NCI-H146 (cell line): Measurements from ENCODE around the gene DNAH6.

Source experiments
- DNase-seq: peaks from one replicate; lab custom pipeline; 2025; lab: John Stamatoyannopoulos, UW

DNAH6 gene

DNA sequence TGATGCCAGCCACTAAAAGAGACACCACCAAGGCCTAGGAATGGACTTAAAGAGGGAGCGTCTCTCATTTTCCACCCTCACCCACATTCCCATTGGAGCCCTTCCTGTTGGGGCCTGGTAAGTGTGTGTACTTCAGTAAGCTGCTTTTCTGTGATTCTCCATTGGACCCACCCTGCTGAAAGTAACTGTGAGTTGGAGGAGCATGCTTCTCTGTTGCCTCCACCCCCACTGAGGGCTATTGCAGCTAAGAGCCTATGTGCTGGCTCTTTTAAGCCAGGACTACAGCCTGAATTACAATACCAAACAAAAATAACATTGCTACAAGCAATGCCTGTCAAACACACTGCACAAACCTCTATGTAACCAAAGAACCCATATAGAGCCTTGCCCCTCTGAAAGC is 283.5 kb downstream of the DNAH6 start:
- DNase-seq = no peak

DNA sequence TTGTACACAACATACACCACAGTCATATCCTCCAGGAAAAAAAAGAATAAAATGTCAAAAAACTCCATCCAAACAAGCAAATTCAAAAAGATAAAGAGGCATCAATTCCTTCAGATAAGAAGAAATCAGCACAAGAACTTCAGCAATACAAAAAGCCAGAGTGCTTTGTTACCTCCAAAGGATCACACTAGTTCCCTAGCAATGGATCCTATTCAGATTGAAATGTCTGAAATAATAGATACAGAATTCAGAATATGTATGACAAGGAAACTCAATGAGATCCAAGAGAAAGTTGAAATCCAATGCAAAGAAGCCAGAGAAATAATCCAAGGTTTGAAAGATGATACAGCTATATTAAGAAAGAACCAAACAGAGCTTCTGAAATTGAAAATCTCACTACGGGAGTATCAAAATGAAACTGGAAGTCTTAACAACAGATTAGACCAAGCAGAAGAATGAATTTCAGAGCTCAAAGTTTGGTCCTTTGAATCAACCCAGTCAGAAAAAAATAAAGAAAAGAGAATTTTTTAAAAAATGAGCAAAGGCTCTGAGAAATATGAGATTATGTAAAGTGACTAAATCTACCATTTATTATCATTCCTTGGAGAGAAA is 284.0 kb downstream of the DNAH6 start:
- DNase-seq = no peak

DNA sequence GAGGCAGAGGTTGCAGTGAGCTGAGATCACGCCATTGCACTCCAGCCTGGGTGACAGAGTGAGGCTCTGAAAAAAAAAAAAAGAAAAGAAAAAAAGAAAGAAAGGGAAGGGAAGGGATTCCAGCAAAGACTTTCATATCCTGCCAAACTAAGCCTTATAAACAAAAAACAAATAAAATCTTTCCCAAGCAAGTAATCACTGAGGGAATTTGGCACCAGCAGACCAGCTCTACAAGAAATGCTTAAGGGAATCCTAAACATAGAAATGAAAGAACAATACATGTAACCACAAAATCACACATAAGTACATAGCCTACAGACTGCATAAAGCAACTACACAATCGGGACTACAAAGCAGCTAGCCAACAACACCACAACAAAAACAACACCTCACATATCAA is 285.5 kb downstream of the DNAH6 start:
- DNase-seq = no peak

DNA sequence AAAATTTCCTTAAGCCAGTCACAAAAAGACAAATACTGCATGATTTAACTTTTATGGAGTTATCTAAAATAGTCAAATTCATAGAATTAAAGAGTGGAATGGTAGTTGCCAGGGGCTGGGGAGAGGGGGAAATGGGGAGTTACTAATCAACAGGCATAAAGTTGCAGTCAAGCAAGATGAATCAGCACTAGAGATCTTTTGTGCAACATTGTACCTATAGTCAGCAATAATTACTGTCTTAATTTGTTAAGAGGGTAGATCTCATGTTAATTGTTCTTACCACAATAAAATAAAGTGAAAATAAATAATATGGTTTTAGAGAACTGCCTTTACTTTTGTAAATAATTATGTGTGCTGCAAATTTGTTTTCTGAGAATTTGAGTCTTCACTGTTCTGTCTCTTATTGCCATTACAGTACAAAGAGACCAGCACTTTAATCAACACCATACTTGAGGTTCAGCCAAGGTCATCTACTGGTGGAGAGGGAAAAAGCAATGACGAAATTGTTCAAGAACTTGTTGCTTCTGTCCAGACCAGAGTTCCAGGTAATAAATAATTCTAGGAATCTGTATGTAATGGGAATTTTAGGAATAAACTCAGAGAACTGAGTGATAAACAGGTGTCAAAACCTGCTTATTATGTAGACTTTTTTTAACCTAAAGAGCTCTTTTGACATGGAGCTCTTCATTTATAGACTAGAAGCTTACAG is 289.1 kb downstream of the DNAH6 start:
- DNase-seq = no peak

DNA sequence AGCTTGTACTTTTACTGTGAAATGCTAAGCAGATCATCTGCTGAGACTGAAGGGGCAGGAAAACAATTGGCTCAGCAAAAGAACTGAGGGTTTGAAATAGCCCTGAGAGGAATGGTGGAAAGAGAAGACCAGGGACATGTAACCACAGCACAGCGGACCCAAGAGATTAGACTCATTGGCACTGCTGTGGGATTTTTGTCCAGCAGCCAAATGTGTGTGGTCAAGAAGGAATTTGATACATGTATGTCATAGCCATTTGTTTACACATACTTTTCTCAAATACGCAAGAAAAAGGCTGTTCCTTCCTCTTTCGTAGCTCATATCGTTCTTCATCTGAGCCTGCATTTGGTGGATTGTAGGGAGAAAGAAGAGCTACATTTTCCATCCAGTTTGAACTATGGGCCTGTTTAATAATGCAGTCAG is 290.8 kb downstream of the DNAH6 start:
- DNase-seq = no peak

DNA sequence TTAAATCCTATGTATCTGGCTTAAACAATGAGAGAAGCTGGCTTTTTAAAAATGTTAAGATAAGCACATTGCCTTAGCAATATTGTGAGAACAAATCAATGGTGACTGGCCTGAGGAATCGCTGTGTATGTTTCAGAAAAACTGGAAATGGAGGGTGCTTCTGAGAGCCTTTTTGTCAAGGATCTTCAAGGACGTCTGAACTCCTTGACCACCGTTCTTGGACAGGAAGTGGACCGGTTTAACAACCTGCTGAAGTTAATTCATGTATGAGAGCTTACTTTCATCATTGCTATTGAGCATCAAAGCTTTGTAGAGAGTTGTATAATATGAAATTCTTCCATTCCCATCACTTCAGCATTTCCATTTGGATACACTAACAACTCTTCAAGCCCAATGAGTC is 292.0 kb downstream of the DNAH6 start:
- no peak for DNase-seq

DNA sequence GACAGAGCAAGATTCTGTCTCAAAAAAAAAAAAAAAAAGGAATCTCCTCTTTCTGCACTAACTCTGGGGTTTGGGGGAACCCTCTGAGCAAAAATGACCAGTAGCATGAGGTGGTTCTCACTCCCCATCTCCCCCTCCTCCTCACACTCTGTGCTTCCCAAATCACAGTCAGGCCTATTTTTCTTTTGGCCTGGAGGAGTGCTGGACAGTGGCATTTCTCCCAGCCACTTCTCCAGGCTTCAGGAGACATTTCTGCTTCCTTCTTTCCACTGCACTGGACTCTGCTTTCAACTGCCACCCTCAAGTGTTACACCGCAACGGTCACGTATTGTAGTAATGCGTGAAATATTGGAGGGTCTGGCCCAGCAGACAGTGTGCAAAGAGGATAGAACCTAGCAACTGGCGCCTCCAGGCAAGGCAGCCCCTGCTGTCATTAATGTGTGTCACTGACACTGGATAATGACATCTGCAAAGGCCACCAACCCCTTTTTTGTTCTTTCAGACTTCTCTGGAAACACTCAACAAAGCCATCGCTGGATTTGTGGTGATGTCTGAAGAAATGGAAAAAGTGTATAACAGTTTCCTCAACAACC is 295.6 kb downstream of the DNAH6 start:
- DNase-seq = no peak

DNA sequence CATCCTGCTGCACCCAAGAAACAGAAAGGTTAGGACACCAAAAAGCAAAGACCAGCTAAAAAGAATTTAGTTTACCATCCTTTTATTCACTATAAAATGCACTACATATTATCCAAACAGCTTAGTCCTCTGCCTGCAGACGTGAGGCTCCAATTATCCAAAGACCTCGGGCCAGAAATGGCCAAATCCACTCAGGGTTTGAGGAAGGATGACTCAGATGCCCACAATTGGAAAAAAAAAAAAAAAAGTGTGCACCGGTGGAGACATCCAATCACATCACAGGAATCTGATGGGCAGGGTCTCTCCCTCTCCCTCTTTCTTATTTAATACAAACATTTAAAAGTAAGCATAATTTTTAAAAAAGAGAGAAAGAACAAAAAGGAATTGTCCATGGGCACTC is 298.8 kb downstream of the DNAH6 start:
- DNase-seq = no peak

DNA sequence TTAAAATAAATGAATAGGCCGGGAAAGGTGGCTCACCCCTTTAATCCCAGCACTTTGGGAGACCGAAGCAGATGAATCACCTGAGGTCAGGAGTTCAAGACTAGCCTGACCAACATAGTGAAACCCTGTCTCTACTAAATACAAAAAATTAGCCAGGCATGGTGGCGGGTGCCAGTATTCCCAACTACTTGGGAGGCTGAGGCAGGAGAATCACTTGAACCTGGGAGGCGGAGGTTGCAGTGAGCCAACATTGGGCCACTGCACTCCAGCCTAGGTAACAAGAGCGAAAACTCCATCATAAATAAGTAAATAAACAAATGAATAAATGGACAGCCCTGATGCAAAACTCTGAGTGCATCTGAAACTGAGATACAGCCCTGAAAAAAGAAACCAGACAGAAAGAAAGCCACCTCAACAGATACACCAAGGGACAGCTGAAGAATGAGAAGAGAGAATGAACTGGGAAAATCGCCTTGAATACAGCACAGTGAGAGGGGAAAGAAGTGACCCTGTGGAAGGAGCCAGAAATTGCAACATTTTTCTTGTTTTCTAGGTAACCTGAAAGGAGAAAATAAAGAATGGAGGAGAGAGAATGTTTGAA is 300.2 kb downstream of the DNAH6 start:
- no peak for DNase-seq

DNA sequence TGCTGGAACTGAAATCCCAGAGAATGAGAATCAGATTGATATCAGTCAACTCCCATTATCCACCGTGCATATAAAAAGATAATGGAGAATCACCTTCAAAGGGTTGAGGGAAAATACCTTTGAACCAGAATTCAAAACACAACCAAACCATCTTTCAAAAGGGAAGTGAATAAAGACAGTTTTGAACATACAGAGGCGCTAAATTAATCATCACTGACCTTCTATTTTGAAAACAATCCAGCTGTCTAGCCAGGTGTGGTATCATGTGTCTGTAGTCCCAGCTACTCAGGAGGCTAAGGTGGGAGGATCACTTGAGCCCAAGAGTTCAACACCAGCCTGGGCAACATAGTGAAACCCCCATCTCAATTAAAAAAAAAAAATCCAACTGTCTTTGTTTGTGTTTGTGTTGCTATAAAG is 300.9 kb downstream of the DNAH6 start:
- DNase-seq = no peak

DNA sequence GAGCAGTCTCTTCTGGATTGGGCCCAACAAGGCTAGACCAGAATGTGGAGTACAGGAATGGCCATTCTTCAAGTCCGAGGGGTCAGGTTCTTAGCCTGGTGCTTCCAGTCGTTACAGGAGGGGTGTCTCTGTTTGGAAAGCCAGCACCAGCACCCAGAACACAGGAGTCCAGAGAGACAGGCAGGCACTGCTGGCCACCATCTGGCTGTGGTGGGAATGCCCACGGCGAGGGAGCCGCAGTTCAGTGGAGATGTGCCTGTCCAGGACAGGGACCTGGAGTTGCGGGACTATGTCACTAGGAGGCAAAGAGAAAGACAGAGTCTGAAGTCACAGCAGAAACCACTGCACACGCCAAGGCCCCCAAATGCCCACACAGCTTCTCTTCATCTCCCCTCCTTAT is 305.5 kb downstream of the DNAH6 start:
- no peak for DNase-seq

DNA sequence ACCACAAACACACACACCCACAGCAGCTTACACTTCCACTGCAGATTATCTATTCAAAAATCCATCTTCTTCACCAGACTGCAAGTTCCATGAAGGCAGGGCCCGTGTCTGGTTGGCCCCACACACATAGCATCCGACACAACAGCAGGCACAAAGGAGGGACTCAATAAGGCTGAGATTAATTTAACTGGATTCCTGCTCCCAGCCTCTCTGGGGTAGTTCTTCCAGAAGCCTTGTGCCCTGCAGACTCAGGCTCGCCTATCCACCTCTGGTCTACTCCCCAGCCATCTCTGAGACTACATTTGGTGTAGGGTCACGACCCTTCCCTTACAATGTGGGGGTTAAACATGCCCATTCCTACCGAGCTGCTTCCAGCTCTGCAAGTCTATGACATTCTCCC is 306.9 kb downstream of the DNAH6 start:
- DNase-seq = no peak

DNA sequence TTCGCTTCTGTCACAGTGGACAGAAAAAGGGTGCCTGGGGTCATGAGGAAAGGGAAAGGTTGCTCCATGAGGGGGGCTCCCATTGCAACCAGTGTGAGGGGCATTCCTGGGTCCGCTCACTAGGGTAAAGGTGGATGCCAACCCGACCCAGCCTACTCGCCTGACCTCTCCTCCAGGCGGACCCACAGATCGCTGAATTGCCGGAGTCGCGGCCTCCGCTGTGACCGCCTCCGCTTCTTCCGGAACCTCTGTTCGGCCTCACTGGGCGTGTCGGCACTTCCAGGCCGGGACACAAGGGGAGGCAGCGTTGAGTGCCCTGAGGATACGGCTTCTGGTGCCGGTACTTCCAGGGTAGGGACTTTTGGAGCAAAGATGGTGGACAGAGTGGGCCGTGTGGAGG is 307.5 kb downstream of the DNAH6 start:
- no peak for DNase-seq

DNA sequence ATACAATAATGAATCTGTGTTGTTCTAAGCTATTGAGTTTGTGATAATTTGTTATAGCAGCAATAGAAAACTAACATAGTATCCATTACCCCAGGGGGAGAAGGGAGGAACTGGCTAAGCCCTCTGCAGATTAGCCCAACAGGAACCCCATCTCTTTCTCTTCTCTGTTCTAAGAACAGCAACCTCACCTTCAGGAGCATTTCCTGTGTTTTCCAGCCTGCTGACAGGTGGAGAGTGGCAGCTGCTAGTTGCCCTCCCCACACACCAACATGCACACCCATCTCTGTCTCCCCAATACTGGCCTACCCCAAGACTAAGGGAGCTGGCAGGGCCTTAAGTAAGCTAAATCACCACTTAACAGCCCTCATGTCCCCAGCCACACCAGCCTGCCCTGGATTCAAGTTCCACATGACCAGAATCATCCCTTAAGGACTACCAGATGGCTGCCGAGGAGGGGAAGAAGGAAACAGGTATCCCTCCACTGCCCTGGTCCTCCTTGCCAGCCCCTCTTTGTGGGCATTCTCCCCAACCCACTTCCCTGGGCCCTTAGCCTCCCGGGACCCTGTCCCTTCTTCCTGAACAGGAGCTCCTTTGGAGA is 311.8 kb downstream of the DNAH6 start:
- DNase-seq = no peak

DNA sequence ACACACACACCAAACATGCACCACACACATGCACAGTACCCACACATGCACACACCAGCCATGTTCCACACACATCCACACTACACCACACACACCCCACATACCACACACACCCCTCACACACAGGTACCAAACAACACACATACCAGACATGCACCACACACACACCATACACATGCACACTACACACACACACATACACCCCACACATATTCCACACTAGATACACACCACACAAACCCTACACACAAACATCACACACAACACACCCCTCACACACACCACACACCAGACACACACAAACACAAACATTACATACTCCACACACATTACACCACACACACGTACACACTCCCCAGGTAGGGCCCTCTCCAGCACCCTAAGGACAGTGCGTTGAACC is 313.4 kb downstream of the DNAH6 start:
- DNase-seq = no peak

DNA sequence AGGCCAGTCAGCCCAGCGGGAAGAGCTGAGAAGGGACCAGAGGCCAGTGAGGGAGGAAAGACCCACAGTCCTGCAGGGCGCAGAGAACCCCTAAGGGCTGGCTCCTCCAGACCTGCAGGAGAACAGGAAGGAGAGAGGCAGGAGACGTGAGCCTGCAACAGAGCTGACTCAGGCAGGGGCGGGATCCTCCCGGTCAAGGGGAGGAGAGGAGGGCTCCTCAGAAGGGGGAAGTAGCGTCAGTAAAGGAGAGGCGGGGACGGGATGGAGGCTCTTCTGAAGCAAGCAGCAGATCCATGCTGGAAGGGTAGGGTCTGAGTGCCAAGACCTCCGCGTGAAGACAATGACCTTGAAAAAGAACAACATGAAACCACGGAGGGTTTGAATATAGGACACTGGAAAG is 313.8 kb downstream of the DNAH6 start:
- no peak for DNase-seq

DNA sequence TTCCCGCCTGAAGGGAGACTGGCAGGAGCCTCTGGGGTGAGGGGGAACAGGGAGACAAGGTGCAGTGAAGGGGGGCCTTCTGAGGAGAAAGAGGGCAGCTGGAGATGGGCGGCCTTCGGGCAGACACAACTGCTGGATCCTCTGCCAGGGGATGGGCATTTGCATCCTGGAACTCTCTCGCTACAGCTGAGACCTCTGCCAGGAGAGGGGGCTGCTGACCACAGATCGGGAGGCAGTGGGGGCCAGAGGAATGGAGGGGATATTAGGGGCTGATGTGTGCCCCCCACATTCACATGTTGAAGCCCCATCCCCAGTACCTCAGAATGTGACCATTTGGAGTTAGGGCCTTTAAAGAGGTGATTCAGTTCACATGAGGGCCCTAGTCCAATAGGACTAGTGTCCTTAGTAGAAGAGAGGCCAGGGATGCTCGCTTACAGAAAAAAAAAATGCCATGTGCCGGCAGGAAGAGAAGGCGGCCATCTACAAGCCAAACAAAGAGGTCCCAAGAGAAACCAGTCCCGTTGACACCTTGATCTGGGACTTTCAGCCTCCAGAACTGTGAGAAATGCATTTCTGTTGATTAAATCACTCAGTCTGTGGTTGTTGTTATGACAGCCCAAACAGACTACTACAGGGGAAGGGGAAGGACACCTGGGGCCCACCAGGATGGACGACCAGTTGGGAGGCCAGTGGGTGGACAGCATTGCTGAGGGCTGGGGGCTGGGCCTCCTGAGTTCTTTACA is 314.6 kb downstream of the DNAH6 start:
- DNase-seq = no peak

DNA sequence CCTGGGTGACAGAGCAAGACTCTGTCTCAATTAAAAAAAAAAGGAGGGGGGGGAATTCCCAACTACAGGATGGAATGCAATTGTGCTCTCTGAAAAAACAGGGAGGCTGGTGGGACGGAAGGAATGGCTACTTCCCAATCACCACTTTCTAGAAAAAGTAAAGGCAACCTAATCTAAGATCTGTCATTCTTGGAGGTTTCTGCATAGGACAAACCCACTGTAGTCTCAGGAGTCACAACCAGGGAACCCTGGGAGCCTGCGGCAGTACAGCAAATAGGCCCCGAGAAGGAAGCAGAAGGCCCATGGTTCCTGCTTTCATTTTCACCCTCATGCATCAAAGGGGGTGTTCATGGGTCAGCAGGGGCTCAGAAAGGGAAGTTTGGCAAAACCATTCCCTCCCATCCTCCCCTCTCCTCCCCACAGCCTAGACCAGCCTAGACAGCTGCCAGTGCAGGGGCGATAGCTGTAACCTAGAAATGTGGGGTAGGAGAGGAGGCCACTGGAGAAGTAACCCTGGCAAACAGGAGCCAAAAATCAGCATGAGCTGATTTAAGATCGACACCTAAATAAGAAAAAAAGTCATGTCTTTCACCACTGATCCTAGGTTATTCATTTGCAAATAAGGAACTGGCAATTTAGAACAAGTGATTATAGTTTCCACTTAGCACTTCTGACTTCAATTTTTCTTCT is 316.6 kb downstream of the DNAH6 start:
- DNase-seq = no peak

DNA sequence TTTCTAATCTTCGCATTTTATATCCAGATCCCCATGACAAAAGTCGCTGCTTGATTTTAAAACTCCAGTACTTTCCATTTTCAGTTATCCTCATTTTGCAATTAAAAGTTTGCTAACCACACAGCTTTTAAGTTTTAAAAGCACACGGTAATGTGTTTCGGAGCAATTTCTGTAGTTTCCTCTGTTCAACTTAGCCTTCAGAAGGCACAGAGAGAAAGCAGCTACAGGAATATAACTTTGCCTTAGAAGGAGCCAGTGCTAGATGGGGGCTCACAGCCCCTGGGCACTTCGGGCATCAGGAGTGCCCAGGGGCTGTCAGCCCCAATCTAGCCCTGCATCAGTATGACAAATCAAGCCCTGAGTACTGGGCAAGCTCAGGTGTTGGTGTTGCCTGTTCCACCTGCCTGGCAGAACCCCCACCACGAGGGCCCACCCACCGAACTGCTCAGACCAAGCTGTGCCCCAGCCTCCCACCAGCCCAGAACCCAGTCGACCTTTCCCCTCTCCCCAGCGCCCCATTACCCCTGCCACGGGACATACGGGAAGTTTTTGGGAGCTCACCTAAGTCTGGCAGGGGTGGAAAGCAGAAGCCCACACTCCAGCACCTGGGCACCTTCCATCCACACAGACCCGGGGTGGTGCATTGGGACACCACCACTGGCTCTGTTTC is 317.3 kb downstream of the DNAH6 start:
- DNase-seq = no peak

DNA sequence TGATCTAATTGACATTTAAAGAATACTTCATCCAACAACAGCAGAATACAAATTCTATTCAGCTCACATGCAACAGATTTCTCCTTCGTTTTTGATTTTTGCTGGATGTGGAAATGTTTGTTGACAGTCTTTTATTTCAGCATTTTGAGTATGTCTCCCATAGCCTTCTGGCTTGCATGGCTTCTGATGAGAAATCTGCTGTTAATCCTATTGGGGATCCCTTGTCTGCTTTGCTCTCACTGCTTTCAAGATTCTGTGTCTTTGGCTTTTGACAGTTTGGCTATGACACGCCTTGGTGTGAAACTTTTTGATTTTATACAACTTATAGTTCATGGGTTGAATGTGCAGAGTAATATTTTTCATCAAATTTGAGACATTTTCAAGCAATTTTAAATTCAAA is 319.9 kb downstream of the DNAH6 start:
- DNase-seq = no peak
